ENCODE measurements around the gene P3H3. TPM values are rescaled to one million over a fixed set of nuclear protein-coding genes. Genes with fewer than 3 reads are reported as not detected.
A peak's percentile ranks its signal among the peaks of the same experiment; 100 is the strongest.

Gene P3H3
- total and polyA plus RNA-seq, 5 donors: 15.8 to 25.6 (median 19.7) TPM

DNA sequence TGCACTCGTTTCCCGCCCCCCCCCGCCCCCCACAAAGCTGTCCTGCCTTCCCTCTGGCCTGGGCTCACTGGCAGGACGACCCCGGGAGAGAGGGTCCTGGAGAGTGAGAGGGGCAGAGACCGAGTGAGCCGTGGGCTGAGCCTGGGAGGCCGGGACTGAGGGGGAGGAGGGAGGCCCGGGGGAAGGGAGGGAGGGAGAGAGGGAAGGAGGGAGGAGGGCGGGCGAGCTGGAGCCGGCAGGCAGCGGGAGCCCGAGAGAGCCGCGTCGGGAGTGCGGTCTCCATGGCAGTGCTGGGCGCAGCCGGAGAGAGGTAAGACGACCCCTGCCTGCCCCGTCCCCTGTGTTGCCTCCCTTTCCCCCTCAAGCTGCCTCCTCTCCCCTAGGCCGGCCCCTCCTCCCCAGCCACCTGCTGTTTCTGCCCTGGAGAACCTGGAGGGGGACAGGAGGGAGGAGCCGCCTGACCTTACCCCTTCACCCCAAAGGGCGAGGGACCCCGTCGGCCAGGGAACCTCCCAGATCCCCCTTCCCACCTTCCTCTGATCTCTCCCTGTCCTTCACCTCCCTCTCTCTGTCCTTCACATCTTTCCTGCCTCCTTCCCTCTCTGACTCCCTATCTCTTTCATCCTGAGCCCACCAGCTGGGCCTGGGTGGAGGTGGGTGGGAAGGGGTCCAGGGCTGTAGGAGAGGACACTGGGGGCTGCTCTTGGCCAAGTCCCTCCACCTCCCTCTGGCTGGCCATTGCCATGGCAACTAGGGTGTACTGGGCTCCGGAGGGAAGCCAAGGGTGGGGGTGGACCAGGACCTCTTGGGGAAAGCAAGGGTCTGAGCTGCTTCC lies 6.4 kb upstream of the P3H3 start, which contains the start of gene GPR162:
TSS of gene GPR162 (plus strand) at position 231 of the 835 bp plus-strand sequence. CDS start 2,078 bp downstream, outside the sequence.
- no peaks in the 10 kb centered on the region for H3K9me3 ChIP-seq (ENCODE audit: control insufficient read depth, low read length)
- H3K4me1 ChIP-seq (ENCODE audit: control insufficient read depth, insufficient read depth, low read length): no peaks in the 10 kb centered on the region
- peak within 1 kb of the TSS; percentile 58 for H3K4me3 ChIP-seq (ENCODE audit: low read length)
- DNase-seq (peak; percentile 66 to 87 (median 86)), ATAC-seq (peak; percentile 58 to 59)
- intact Hi-C loops (cut with DNase I): loop anchor here in 3 of 4 donors (10.0 kb wide), 2 partner anchors 67 to 207 kb away; partner anchors contain the start of gene MLF2 (in 2 of the 3)
- WGBS: 2% methylated on average over 27 of the region's 28 CpGs
- no peak within 1 kb of the TSS for H3K27ac ChIP-seq (ENCODE audit: low read length)
- H3K27me3 ChIP-seq (ENCODE audit: control insufficient read depth, insufficient read depth): no peaks in the 10 kb centered on the region

DNA sequence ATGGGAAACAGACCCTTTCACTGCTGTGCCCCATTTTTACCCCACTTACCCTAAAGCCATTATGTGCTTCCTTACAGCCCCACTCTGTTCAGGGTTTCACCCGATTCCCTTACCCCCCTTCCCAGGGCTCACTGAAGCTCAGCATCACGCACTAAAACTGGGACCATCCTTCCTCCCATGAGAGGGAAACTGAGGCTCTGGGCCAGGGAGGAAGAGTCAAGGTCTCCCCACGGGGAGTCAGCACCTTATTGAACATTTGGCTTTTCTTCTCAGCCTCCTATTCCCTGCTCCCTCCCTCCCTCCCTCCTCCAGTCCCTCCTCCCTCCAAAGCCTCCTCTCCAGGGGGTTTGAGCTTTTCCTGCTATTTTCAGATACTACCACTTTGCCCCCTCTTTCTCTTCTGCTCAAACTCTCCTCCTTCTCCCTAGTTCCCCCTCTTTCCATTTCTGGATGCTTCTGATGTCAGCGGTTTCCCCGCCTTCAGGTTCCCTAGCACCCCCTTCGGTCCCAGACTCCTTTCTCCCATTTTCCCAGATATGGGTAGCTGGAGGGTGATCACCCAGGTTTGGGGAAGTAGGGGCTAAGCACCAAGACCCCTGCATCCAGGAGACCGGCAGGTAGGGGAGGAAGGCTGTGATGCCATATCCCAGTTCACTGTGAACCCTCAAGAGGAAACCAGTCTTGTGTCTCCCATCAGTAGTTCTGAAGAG lies 5.6 kb upstream of the P3H3 start:
- 65% methylated on average over 7 of the region's 7 CpGs for WGBS
- intact Hi-C loops (cut with DNase I): loop anchor here in 3 of 4 donors (10.0 kb wide), 2 partner anchors 68 to 208 kb away; partner anchors contain the start of gene MLF2 (in 2 of the 3)
- Histone ChIP-seq H3K4me1 (ENCODE audit: control insufficient read depth, insufficient read depth, low read length) (peaks cover 2% of the 10 kb centered on the region), H3K9me3 (ENCODE audit: control insufficient read depth, low read length) (no peaks in the 10 kb centered on the region), H3K4me3 (ENCODE audit: low read length) (no peak overlapping the region), H3K27ac (ENCODE audit: low read length) (no peak overlapping the region), H3K27me3 (ENCODE audit: control insufficient read depth, insufficient read depth) (no peaks in the 10 kb centered on the region)
- no peak for ATAC-seq
- no peak for DNase-seq

DNA sequence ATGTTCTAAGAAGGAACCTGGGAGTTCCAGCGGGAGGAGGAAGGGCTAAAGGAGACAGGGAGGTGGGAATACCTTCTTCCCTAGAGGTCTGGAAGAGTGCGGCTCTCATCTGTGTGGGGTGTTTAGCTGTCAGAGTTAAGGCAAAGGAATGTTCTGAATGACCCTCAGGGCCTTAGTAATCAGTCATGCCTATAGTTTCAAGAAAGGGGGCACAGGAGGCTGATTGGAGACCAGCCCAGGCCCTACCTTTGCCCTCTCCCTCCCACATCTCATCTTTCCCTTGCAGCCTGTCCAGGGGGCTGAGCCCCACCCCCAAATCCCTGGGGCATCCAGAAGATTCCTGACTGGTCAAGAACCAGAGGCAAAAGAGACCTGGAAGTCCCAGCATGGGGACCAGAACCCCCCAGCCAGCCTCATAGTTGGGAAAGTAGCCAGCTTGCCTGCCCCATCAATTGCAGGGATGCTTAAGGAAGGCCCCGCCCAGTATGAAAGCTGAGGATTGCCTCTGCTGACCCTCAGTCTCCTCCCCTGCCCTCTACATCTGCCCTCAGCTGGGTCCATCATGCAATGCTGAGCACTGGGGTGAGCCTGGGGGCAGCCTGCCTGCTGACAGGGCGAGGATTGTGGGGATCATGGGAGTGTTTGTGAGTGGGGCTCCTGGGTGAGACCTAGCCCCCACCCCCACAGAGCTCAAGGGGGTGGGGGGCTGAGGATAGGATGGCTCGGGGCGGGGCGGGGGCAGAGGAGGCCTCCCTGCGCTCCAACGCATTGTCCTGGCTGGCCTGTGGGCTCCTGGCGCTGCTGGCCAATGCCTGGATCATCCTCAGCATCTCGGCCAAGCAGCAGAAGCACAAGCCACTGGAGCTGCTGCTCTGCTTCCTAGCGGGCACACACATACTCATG lies 4.8 kb upstream of the P3H3 start:
- Histone ChIP-seq H3K4me1 (ENCODE audit: control insufficient read depth, insufficient read depth, low read length) (peaks cover 2% of the 10 kb centered on the region), H3K27me3 (ENCODE audit: control insufficient read depth, insufficient read depth) (no peaks in the 10 kb centered on the region), H3K27ac (ENCODE audit: low read length) (no peak overlapping the region), H3K9me3 (ENCODE audit: control insufficient read depth, low read length) (no peaks in the 10 kb centered on the region), H3K4me3 (ENCODE audit: low read length) (no peak overlapping the region)
- WGBS: 77% methylated on average over 12 of the region's 12 CpGs
- intact Hi-C loops (cut with DNase I): loop anchor here in 3 of 4 donors (2.0 to 10.0 kb wide), 3 partner anchors 69 to 209 kb away; partner anchors contain the start of gene MLF2 (in 2 of the 3)
- no peak for DNase-seq
- no peak for ATAC-seq

DNA sequence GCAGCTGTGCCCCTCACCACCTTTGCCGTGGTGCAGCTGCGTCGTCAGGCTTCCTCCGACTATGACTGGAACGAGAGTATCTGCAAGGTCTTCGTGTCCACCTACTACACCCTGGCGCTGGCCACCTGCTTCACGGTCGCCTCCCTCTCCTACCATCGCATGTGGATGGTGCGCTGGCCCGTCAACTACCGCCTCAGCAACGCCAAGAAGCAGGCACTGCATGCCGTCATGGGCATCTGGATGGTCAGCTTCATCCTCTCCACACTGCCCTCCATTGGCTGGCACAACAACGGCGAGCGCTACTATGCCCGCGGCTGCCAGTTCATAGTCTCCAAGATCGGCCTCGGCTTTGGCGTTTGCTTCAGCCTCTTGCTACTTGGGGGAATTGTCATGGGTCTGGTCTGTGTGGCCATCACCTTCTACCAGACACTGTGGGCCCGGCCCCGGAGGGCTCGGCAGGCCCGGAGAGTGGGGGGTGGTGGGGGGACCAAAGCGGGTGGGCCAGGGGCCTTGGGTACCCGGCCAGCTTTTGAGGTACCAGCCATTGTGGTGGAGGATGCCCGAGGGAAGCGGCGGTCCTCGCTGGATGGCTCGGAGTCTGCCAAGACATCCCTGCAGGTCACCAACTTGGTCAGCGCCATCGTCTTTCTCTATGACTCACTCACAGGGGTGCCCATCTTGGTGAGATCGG lies 4.0 kb upstream of the P3H3 start:
- peak in 1 of 3 donors; percentile 67 for DNase-seq
- Histone ChIP-seq H3K4me3 (ENCODE audit: low read length) (no peak overlapping the region), H3K27me3 (ENCODE audit: control insufficient read depth, insufficient read depth) (no peaks in the 10 kb centered on the region), H3K9me3 (ENCODE audit: control insufficient read depth, low read length) (no peaks in the 10 kb centered on the region), H3K4me1 (ENCODE audit: control insufficient read depth, insufficient read depth, low read length) (peaks cover 2% of the 10 kb centered on the region), H3K27ac (ENCODE audit: low read length) (no peak overlapping the region)
- intact Hi-C loops (cut with DNase I): loop anchor here in 3 of 4 donors (2.0 to 10.0 kb wide), 3 partner anchors 69 to 209 kb away; partner anchors contain the start of gene MLF2 (in 2 of the 3)
- no peak for ATAC-seq
- WGBS: 89% methylated on average over 37 of the region's 37 CpGs

DNA sequence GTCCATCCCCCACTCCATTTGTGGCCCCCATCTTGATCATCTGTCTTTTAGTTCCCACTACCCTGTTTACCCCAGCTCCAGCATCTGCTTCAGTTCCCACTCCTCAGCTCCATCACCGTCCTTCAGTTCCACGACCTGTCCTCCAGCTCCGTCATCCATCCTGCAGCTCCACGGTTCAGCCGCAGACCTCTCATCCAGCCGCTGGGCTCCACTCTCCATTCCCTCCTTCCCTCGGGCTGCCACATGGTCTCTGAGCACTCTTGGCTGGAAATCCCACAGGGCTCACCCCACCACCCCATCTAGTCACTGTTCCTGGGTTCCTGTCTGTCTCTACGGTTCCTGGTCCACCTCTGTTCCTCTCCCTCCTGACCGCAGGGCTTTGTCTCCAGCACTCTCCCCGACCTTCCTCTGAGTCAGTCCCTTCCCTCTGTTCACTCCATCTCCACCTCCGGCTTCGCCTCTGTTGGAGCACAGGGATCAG lies 3.3 kb upstream of the P3H3 start:
- intact Hi-C loops (cut with DNase I): loop anchor here (2.0 to 10.0 kb wide), 5 partner anchors 70 to 210 kb away; partner anchors contain the start of gene MLF2 (in 3 of the 4)
- 41% methylated on average over 12 of the region's 12 CpGs for WGBS
- no peaks in the 10 kb centered on the region for H3K9me3 ChIP-seq (ENCODE audit: control insufficient read depth, low read length)
- ATAC-seq: no peak
- DNase-seq: no peak
- peaks cover 2% of the 10 kb centered on the region for H3K4me1 ChIP-seq (ENCODE audit: control insufficient read depth, insufficient read depth, low read length)
- H3K4me3 ChIP-seq (ENCODE audit: low read length): no peak overlapping the region
- no peaks in the 10 kb centered on the region for H3K27me3 ChIP-seq (ENCODE audit: control insufficient read depth, insufficient read depth)
- no peak overlapping the region for H3K27ac ChIP-seq (ENCODE audit: low read length)

DNA sequence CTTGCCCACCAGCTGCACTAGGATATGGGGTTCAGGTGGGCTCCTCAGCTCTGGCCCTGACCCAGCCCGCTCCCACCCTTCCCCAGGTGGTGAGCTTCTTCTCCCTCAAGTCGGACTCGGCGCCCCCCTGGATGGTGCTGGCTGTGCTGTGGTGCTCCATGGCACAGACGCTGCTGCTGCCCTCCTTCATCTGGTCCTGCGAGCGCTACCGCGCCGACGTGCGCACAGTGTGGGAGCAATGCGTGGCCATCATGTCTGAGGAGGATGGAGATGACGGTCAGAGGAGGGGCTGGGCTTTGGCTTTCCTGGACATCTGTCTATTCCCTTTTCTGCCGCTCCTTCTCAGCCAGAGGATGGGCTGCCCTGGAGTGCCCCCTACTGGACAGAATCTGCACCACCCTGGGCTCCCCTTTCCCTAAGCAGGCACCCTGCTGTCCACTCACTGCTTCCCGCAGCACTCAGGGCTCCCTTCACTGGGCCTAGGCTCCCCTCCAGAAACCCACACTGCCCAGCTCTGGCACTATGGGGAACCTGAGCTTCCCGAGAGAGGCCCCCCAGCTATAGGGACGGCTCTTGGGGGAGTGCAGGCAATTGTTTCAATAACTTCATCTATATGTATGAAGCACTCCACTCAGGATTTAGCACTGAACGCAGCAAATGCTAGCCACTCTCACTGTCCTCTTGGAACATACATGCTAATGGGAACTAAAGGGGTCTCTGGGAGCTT lies 2.6 kb upstream of the P3H3 start:
- Histone ChIP-seq H3K27ac (ENCODE audit: low read length) (no peak overlapping the region), H3K4me1 (ENCODE audit: control insufficient read depth, insufficient read depth, low read length) (peaks cover 2% of the 10 kb centered on the region), H3K9me3 (ENCODE audit: control insufficient read depth, low read length) (no peaks in the 10 kb centered on the region), H3K27me3 (ENCODE audit: control insufficient read depth, insufficient read depth) (no peaks in the 10 kb centered on the region), H3K4me3 (ENCODE audit: low read length) (no peak overlapping the region)
- ATAC-seq (peak; percentile 56 to 58), DNase-seq (peak; percentile 85 to 94 (median 94))
- intact Hi-C loops (cut with DNase I): loop anchor here (2.0 to 10.0 kb wide), 5 partner anchors 71 to 211 kb away; partner anchors contain the start of gene MLF2 (in 3 of the 4)
- 14% methylated on average over 19 of the region's 19 CpGs for WGBS

DNA sequence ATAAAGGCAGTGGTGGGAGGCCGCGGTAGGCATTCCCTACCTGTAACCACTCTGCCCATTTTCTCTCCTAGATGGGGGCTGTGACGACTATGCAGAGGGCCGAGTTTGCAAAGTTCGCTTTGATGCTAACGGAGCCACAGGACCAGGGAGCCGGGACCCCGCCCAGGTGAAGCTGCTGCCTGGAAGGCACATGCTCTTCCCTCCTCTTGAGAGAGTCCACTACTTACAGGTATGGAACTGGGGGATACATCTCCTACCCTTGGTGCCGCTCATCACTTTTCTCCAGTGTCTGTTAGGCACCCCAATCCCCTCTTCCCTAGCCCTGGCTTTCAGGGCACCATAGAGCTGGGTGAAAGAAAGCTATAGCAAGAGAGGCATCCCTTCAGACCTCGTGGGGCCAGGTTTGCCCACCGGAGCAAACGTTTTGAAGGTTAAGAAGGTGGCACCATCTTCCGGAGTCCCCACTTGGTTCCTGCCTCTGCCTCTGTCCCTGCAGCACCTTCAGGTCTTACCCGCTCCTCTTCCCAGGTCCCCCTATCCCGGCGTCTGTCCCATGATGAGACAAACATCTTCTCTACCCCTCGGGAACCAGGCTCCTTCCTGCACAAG lies 2.0 kb upstream of the P3H3 start:
- Histone ChIP-seq H3K4me3 (ENCODE audit: low read length) (no peak overlapping the region), H3K9me3 (ENCODE audit: control insufficient read depth, low read length) (no peaks in the 10 kb centered on the region), H3K27me3 (ENCODE audit: control insufficient read depth, insufficient read depth) (no peaks in the 10 kb centered on the region), H3K4me1 (ENCODE audit: control insufficient read depth, insufficient read depth, low read length) (peaks cover 2% of the 10 kb centered on the region), H3K27ac (ENCODE audit: low read length) (no peak overlapping the region)
- DNase-seq (peak in 1 of 3 donors; percentile 68), ATAC-seq (no peak)
- intact Hi-C loops (cut with DNase I): loop anchor here (5.0 to 10.0 kb wide), 4 partner anchors 71 to 211 kb away; partner anchors contain the start of gene MLF2 (in 3 of the 4)
- WGBS: 79% methylated on average over 17 of the region's 17 CpGs

DNA sequence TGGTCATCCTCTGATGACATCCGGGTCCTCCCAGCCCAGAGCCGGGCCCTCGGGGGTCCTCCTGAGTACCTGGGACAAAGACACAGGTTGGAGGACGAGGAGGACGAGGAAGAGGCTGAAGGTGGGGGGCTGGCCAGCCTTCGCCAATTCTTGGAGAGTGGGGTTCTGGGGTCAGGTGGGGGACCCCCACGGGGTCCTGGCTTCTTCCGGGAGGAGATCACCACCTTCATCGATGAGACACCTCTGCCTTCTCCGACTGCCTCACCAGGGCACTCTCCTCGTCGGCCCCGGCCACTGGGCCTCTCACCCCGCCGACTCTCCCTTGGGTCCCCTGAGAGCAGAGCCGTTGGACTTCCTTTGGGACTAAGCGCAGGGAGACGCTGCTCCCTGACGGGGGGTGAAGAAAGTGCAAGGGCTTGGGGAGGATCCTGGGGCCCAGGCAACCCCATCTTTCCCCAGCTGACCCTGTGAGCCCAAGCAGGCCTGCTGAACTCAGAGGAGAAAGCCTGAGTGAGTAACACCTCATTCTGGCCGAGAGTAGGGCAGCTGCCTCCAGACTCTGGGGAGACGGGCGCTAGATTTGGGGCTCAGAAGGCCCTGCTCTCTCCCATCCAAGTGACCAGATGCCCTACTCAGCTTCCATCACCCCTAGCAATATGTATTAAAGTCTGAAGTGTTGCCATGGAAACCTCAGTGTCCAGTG lies 1.3 kb upstream of the P3H3 start:
- WGBS: 73% methylated on average over 22 of the region's 22 CpGs
- Histone ChIP-seq H3K4me3 (ENCODE audit: low read length) (no peak overlapping the region), H3K4me1 (ENCODE audit: control insufficient read depth, insufficient read depth, low read length) (peaks cover 2% of the 10 kb centered on the region), H3K27ac (ENCODE audit: low read length) (peak overlapping the region; percentile 22), H3K9me3 (ENCODE audit: control insufficient read depth, low read length) (no peaks in the 10 kb centered on the region), H3K27me3 (ENCODE audit: control insufficient read depth, insufficient read depth) (no peaks in the 10 kb centered on the region)
- peak in 1 of 3 donors; percentile 67 for DNase-seq
- intact Hi-C loops (cut with DNase I): loop anchor here (5.0 to 10.0 kb wide), 4 partner anchors 72 to 212 kb away; partner anchors contain the start of gene MLF2 (in 3 of the 4)
- no peak for ATAC-seq

All from right cardiac atrium (tissue), 5 donors.